ENCODE measurements around the gene RRAGA.

DNA sequence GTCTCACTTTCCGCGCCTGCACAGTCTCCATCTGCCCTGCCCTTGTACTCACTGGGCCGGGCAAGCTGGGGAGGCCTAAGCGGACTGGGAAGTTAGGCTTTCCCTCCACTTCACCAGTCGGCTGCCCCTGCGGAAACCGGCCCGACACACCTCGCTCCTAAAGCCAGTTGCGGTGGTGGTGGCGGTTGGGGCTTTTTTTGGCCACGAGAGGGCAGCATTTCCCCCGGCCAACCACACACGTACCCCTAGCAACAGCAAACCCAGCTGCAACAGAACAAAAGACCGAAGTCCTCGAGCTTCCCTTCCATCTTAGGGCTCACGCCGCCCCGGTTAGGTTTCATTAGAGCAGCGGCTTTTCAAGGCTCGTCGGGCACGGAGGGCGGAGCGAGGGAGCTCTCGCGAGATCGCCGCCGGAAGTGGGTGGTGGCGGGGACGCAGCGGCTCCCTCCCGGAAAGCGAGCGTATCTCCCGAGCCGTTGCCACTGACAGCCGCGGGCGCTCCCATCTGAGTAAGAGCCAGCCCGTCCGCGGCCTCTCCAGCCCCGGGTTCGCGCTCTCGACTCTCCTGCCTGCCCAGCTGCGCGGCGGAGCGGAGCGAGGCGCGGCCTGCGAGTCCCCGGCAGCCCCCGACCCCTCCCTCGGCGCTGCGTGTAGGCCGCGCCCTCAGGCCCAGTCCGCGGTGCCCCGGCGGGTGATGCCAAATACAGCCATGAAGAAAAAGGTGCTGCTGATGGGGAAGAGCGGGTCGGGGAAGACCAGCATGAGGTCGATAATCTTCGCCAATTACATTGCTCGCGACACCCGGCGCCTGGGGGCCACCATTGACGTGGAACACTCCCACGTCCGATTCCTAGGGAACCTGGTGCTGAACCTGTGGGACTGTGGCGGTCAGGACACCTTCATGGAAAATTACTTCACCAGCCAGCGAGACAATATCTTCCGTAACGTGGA, at the start of gene RRAGA:
- TF ChIP-seq POLR2A (IDR thresholded peaks at IDR 0.05; ENCODE audit: low read depth, low read length) (peak; percentile 97), POLR2AphosphoS5 (IDR thresholded peaks at IDR 0.05; ENCODE audit: low read depth, low read length) (peak; percentile 74), POU2F2 (IDR thresholded peaks at IDR 0.05; ENCODE audit: low read depth, low read length) (peak; percentile 83; the same call in 1 of the 2 replicates), TAF1 (IDR thresholded peaks at IDR 0.05; ENCODE audit: low read depth, low read length) (peak; percentile 77), SPI1 (IDR thresholded peaks at IDR 0.05; ENCODE audit: low read depth, low read length) (no peak)

All from GM12891 (cell line).